A549 (cell line): ENCODE measurements around the gene PRKCQ.

Source experiments
- ATOH8 ChIP-seq: fragments of 250-450 bp; sonication (Bioruptor Pico); IDR thresholded peaks from 2 replicates; pipeline ENCODE4 v1.5.0; 2020; ENCODE audit warnings: low read depth, mild to moderate bottlenecking, moderate library complexity
- CEBPB ChIP-seq, 2 experiments: fragments of >200 bp in 1 of 2; sonication (Bioruptor Twin) in 1 of 2; formaldehyde crosslinking in 1 of 2; IDR thresholded peaks; 2 replicates each; pipeline ENCODE4 v1.6.1; 2012 to 2016
- EHMT2 ChIP-seq: fragments of 200-600 bp; sonication (generic); IDR thresholded peaks from 2 replicates; pipeline ENCODE4 v1.6.1; 2016; ENCODE audit warnings: antibody characterized with exemption, low read depth, mild to moderate bottlenecking, moderate library complexity
- HMGXB4 ChIP-seq: fragments of 250-450 bp; sonication (Bioruptor Pico); IDR thresholded peaks from 2 replicates; pipeline ENCODE4 v1.5.0; 2021; ENCODE audit warnings: mild to moderate bottlenecking, moderate library complexity, borderline replicate concordance
- KDM1A ChIP-seq: fragments of 200-600 bp; sonication (generic); IDR thresholded peaks from 2 replicates; pipeline ENCODE4 v1.6.1; 2016; ENCODE audit warnings: low read depth, mild to moderate bottlenecking
- MAFK ChIP-seq: fragments of 450-650 bp; IDR thresholded peaks from 2 replicates; pipeline ENCODE4 v1.6.1; 2014; ENCODE audit not compliant: partially characterized antibody
- MYC ChIP-seq: IDR thresholded peaks from 2 replicates; pipeline ENCODE4 v1.6.1; 2012; ENCODE audit warnings: mild to moderate bottlenecking, inconsistent platforms, low read length, improper control_type of control experiment, borderline replicate concordance
- POLR2A ChIP-seq: IDR thresholded peaks from 2 replicates; pipeline ENCODE4 v1.6.1; 2012; ENCODE audit warnings: mild to moderate bottlenecking, low read length
- RCOR1 ChIP-seq: fragments of 150-350 bp; IDR thresholded peaks from 2 replicates; pipeline ENCODE4 v1.6.1; 2014; ENCODE audit warnings: antibody characterized with exemption, low read length, low read depth
- RFX5 ChIP-seq: fragments of 450-650 bp; IDR thresholded peaks from 2 replicates; pipeline ENCODE4 v1.7.1; 2014; ENCODE audit warnings: antibody characterized with exemption, mild to moderate bottlenecking, moderate library complexity
- SMC3 ChIP-seq: fragments of >200 bp; sonication (Bioruptor Twin); formaldehyde crosslinking; IDR thresholded peaks from 3 replicates; pipeline ENCODE4 v1.6.1; 2018; ENCODE audit warnings: inconsistent platforms
- TF ChIP-seq, protein P1 (sequence below): fragments of >200 bp; sonication (Bioruptor Twin); formaldehyde crosslinking; IDR thresholded peaks from 3 replicates; pipeline ENCODE4 v1.5.1; 2016
- TF ChIP-seq, protein P2 (sequence below): fragments of 150-350 bp; IDR thresholded peaks from 2 replicates; pipeline ENCODE4 v1.6.1; 2014; ENCODE audit warnings: low read depth, mild to moderate bottlenecking, low read length

- TF ChIP-seq POLR2A (no peak), MYC (no peak), CEBPB (IDR thresholded peaks at IDR 0.05) (no peak), KDM1A (no peak), MAFK (no peak), RFX5 (no peak), RCOR1 (no peak), SMC3 (no peak), EHMT2 (no peak), HMGXB4 (CRISPR knock-in tag) (no peak), ATOH8 (CRISPR knock-in tag) (no peak)
- TF ChIP-seq, protein P1, sequence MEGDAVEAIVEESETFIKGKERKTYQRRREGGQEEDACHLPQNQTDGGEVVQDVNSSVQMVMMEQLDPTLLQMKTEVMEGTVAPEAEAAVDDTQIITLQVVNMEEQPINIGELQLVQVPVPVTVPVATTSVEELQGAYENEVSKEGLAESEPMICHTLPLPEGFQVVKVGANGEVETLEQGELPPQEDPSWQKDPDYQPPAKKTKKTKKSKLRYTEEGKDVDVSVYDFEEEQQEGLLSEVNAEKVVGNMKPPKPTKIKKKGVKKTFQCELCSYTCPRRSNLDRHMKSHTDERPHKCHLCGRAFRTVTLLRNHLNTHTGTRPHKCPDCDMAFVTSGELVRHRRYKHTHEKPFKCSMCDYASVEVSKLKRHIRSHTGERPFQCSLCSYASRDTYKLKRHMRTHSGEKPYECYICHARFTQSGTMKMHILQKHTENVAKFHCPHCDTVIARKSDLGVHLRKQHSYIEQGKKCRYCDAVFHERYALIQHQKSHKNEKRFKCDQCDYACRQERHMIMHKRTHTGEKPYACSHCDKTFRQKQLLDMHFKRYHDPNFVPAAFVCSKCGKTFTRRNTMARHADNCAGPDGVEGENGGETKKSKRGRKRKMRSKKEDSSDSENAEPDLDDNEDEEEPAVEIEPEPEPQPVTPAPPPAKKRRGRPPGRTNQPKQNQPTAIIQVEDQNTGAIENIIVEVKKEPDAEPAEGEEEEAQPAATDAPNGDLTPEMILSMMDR: no peak
- TF ChIP-seq, protein P2, sequence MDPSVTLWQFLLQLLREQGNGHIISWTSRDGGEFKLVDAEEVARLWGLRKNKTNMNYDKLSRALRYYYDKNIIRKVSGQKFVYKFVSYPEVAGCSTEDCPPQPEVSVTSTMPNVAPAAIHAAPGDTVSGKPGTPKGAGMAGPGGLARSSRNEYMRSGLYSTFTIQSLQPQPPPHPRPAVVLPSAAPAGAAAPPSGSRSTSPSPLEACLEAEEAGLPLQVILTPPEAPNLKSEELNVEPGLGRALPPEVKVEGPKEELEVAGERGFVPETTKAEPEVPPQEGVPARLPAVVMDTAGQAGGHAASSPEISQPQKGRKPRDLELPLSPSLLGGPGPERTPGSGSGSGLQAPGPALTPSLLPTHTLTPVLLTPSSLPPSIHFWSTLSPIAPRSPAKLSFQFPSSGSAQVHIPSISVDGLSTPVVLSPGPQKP: no peak
Observed at GRCh38 chr10:6383096-6383812, 196.8 kb downstream of the PRKCQ start.
